GM19395 (cell line): ENCODE data around the gene CELSR1.

Experiments used
- ATAC-seq: cut with Tn5 transposase; IDR thresholded peaks from one replicate; pipeline ENCODE4 v1.9.1; 2021; ENCODE audit warnings: mild to moderate bottlenecking, moderate library complexity; ENCODE audit not compliant: unreplicated experiment

CELSR1 gene

DNA sequence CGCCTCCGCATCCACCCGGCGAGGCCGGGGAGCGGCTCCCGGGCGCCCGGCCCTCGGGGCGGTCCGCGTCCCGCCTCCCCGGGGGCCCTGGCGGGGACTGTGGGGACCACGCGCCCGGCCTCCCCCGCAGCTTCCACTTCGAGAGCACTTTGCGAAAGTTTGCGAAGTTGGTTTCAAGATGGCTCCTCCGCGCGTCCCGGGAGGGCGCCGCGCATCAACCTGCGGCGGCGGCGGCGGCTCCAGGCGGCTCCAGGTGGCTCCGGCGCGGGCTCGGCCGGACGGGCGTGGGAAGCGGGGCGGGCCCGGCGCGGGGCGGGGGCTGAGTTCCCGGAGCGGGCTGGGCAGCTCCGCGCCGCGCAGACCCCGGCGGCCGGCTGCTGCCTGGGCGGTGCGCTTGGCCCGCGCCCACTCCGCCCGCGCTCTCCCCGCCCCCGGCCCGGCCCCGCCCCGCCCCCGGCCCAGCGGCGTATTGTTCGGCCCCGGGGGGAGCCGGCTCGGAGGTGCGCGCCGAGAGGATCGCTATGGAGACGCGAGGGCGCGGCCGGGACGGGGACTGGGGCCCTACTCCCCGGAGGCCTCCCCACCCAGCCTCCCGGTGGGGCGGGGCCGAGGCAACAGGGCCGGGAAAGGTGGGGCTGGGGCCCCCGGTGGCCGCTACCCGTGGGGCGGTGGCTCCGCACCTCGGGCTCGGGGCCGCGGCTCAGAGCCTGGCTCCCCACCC lies at the start of gene CELSR1:
TSS of gene CELSR1 (minus strand) at position 396 of the 721 bp plus-strand sequence. CDS start 450 bp downstream, outside the sequence.
- no peak for ATAC-seq

DNA sequence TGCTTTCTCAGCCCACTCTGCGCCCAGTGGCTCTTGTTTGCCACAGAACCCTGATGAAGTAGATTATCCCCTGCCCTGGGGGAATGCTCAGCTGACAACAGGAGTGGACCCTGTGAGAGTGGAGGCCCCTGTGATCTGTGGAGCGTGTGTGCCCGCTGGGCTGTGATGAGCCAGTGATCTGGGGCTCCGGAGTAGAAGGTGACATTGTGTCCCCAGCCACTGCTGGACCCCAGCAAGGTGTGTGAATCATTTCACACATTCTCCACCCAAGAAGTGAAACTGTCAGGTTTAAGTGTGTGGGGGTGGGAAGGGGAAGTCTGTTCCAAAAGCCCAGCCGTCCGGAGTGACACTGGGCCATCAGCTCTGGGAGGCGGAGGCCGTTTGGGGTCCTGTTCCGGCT lies 49.6 kb upstream of the CELSR1 start:
- peak; percentile 54 for ATAC-seq

GRCh38 chr22:46586531-46587011 lies 49.2 kb upstream of the CELSR1 start:
- peak; percentile 8 for ATAC-seq

DNA sequence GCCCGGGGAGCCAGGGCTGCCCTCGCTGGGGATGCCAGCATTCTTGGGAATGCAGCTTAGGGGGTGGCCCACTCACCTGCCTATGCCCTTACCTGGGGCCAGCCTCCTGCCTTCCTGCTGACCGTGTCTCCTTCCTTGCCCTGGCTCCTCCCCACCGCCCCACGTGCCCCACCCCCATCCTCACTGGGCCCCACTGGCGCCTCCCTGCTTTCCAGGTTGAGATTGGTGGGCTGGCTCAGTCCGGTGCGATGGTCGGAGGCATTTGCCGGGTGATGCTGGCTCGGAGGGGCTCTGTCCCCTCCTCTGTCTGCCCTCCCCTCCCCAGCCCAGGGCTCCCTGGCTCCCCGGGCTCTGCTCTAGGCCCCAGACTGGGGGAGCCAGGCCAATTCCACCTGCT lies 48.7 kb upstream of the CELSR1 start:
- ATAC-seq: no peak

GRCh38 chr22:46585340-46586122 lies 48.1 kb upstream of the CELSR1 start:
- no peak for ATAC-seq

DNA sequence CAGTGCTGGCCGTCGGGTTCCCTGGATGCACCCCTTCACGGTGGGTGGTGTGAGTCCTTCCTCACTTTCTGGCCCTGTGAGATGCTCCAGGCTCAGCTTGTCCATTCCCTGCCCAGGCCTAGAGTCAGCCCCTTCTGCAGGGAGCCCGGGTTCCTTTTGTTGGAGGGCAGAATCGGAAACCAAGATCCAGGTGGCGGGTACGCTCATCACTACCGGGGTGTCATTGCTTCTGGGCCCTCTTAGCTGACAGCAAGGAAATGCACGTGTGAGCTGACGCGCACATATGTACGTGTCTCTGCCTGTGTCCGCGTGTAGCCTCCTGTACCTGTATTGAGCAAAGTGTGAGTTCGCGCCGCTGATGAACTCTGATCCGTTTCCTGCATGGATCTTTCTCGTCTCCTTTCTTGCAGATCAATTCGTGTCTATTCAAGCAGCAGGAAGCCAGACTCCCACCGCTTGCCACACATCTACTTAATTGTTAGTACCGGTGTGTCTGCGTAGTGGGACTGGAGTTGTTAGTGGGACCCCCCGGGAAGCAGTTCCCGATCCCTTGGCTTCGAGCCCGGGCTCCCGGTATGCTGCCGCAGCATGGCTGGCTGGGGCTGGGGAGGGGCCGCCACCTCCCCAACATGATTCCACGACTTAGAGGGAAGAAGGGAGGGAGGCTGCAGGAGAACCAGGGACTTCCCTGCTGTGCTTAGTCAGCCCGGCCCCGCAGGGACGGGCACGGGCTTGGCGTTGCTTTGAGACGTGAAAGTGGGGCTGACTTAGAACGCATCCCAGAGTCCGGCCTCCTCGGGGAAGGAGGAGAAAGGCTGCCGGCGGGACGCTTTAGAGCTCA lies 46.9 kb upstream of the CELSR1 start:
- ATAC-seq: no peak

DNA sequence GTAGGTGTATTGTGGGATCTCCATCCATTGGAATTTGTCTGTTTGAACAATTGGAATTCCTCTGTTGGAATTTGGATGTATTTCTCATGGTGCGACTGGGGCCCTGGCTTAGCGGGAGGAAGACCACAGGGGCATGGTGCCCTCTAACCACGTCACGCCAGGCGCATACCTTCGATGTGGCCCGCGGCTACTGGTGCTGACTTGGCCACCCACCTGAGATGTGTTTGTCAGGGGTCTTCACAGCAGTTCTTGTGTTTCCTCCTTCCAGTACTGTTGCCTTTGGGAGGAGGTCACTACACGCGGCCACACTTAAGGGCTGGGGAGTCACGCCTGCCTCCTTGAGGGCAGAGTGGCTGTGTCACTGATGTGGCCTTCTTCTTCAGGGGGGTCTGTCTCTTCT lies 46.2 kb upstream of the CELSR1 start:
- ATAC-seq: no peak

GRCh38 chr22:46582281-46582933 lies 45.0 kb upstream of the CELSR1 start:
- no peak for ATAC-seq

- ATAC-seq: no peak
Measured at GRCh38 chr22:46581538-46582244, 44.3 kb upstream of the CELSR1 start.

GRCh38 chr22:46580940-46581537 lies 43.6 kb upstream of the CELSR1 start:
- no peak for ATAC-seq

GRCh38 chr22:46579751-46580449 lies 42.5 kb upstream of the CELSR1 start:
- ATAC-seq: no peak

- no peak for ATAC-seq
Measured at GRCh38 chr22:46578824-46579561, 41.6 kb upstream of the CELSR1 start.

DNA sequence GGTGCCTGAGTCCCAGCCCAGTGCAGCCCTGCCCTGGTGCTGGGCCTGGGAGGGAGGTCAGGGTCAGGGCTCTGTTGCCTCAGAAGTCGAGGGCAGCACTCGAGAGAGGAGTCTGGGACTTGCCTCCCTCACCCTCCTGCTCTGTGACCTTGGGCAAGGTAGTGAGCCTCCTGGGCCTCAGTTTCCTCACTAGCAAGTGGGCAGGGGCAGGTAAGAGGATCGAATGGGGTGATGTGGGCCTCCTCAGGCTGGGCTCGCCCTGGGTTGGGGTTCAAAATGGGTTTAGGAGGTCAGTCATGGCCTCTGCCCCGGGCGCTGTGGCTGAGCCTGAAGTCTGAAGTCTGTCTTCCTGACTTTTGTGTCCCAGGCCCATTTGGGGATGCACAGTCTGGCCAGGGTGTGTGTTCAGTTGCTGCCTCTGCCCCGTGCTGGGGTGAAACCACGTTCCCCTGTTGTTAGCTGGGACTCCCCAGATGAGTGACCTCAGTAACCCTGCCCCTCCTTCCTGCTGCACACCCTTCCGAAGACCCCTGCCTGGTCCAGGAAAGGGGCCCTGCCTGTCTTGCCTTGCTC lies 40.9 kb upstream of the CELSR1 start:
- ATAC-seq: no peak

DNA sequence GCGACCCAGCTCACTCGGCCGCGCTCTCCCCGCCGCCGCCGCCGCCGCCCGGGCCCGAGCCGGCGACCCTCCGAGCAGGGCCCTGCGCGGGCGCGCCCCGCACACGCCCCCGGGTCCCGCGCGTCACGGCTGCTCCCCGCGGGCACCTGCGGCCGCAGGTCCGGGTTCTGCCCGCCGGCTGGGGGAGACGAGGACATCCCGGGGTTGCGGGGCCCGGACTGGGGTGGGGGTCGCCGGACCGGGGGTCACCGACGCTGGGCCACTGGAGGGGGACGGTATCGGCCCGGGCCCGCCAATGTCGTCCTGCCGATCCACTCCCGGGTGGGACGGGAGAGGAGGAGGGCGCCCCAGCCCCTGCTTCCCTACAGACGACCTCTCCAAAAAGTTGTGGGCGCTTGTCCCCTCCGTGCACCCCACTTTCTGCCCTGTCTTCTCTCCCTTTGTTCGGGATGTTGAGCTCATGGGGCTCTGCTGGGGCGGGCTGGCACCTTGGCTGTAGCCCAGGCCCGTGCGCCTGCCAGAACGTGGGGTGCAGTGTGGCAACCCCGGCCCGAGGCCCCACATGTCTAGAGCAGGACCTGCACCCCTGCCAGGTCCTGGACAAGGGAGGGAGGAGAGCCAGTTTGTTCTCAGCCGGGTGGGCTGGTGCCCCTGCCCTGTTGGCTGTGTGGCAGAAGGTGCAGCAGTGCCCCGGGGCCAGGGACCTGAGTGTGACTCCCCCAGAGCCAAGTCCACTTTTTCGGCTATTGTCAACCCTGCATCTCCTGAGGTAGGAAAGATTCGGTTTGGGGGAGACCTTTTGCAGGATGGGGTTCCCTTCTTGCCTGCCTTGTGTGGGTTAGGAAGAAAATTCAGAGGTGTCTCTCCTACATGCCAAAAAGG lies 40.2 kb upstream of the CELSR1 start:
- ATAC-seq: no peak

DNA sequence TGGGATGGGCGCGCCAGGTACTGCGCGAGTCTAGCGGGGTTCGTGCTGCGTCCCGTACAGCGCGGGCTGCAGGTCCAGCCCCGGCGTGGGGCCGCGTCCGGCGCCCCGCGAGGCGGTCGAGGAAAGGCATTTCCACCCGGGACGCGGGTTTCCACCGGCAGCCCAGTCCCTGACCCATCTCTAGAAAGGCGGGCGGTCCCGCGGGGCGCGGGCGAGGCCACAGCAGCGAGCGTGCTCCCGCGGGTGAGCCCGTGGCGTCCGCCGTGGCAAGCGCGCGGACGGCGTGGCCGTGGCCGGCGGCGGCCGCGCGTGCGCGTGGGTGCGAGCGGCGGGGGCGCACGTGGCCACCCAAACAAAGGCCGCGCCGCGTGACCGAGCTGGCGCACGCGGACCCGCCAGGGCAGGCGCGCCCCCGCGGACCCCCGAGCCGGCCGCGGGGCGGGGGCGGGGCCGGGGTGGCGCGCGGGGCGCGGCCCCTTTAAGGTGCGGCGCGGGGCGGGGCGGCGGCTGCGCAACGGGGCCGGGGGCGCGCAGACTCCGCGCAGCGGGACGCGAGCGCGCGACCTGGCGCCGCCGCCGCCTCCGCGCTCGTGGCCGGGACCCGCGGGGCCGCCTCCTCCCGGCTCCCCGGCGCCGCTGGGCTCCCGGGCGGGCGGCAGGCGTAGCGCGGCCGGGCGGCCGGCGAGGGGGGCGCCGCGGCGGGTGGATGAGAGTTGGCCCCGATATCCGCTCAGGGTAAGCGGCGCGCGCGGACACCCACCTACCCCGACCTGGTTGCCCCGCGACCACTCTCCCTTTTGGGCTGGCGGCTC lies 39.3 kb upstream of the CELSR1 start:
- no peak for ATAC-seq

GRCh38 chr22:46575911-46576555 lies 38.6 kb upstream of the CELSR1 start:
- no peak for ATAC-seq
